Fibroblast of lung (primary cell): ENCODE measurements around the gene GET4. TPM values are rescaled to one million over a fixed set of nuclear protein-coding genes. Genes with fewer than 3 reads are reported as not detected.

Experiments
- DNase-seq, 2 donors: peaks; one replicate each; pipeline versions ENCODE4 v3.0.0 to v3.0.0-alpha.2; 2010; ENCODE audit warnings: low read depth in 2 of 2
- H2AFZ ChIP-seq: 2 replicates; pipeline ENCODE4 v1.5.1; 2012; ENCODE audit warnings: low read length, control low read depth, inconsistent platforms
- H3K27ac ChIP-seq: 2 replicates; pipeline ENCODE4 v1.5.1; 2011; ENCODE audit warnings: low read length, control low read depth; ENCODE audit not compliant: insufficient read depth
- H3K27me3 ChIP-seq: 2 replicates; pipeline ENCODE4 v1.5.1; 2011; ENCODE audit warnings: mild to moderate bottlenecking, low read length; ENCODE audit not compliant: control insufficient read depth, insufficient read depth
- H3K36me3 ChIP-seq: 2 replicates; pipeline ENCODE4 v1.5.1; 2011; ENCODE audit warnings: low read length; ENCODE audit not compliant: control insufficient read depth, insufficient read depth
- H3K4me1 ChIP-seq: 2 replicates; pipeline ENCODE4 v1.5.1; 2011; ENCODE audit warnings: low read length; ENCODE audit not compliant: control insufficient read depth, insufficient read depth; ENCODE audit errors: extremely low read depth
- H3K4me2 ChIP-seq: 2 replicates; pipeline ENCODE4 v1.5.1; 2011; ENCODE audit warnings: low read length, control low read depth; ENCODE audit not compliant: insufficient read depth; ENCODE audit errors: extremely low read depth
- H3K4me3 ChIP-seq, 4 experiments: fragments of 200-600 bp in 1 of 4; sonication (generic) in 1 of 4; replicated peaks in 1 of 4; 2 replicates each; pipeline ENCODE4 v1.5.1; 2011 to 2016; ENCODE audit warnings: low read length in 4 of 4, low read depth in 3 of 4, mild to moderate bottlenecking in 3 of 4, control low read depth in 2 of 4, inconsistent platforms in 1 of 4, mixed read lengths in 1 of 4; ENCODE audit not compliant: insufficient read depth in 1 of 4; ENCODE audit errors: control extremely low read depth in 1 of 4
- H3K79me2 ChIP-seq: 2 replicates; pipeline ENCODE4 v1.5.1; 2012; ENCODE audit warnings: mild to moderate bottlenecking, low read length, inconsistent platforms; ENCODE audit not compliant: control insufficient read depth, insufficient read depth
- H3K9ac ChIP-seq: 2 replicates; pipeline ENCODE4 v1.5.1; 2011; ENCODE audit warnings: mild to moderate bottlenecking, low read length, control low read depth; ENCODE audit not compliant: insufficient read depth
- H3K9me3 ChIP-seq: 2 replicates; pipeline ENCODE4 v1.5.1; 2012; ENCODE audit warnings: low read depth, low read length; ENCODE audit not compliant: control insufficient read depth, insufficient read depth
- H4K20me1 ChIP-seq: 2 replicates; pipeline ENCODE4 v1.5.1; 2011; ENCODE audit warnings: low read length; ENCODE audit not compliant: control insufficient read depth, insufficient read depth; ENCODE audit errors: extremely low read depth
- CTCF ChIP-seq, 2 donors: IDR thresholded peaks in 1 of 2; conservative IDR thresholded peaks in 1 of 2; 1 replicate in 1 of 2; 2 replicates in 1 of 2; pipeline ENCODE4 v1.5.1; 2011 to 2012; ENCODE audit warnings: low read length in 2 of 2, control low read depth in 1 of 2, inconsistent platforms in 1 of 2, low read depth in 1 of 2, mild to moderate bottlenecking in 1 of 2
- EZH2 ChIP-seq: IDR thresholded peaks from 2 replicates; pipeline ENCODE4 v1.5.1; 2012; ENCODE audit warnings: low read length, control low read depth, mild to moderate bottlenecking; ENCODE audit errors: missing control alignments
- polyA plus RNA-seq, 2 donors: library from polyadenylated mRNA; depleted of rRNA in 1 of 2; stranded (reverse) in 1 of 2; unstranded in 1 of 2; fragments of >200 nt; gene quantifications; 2 replicates each; pipeline ENCODE4 v1.2.1, GENCODE V29; 2011 to 2012; ENCODE audit warnings: missing spikeins in 1 of 2
- total RNA-seq: library from RNA; depleted of rRNA; stranded (reverse); fragments of >200 nt; gene quantifications from 2 replicates; pipeline ENCODE4 v1.2.1, GENCODE V29; 2014

GET4 gene
- total and polyA plus RNA-seq, 2 donors (not counting 1 experiment from before 2014, with no cell fraction given) = 13.4 to 23.1 TPM

GRCh38 chr7:884191-885003 lies 8.0 kb downstream of the GET4 start:
- no peak overlapping the region for H3K4me2 ChIP-seq
- no peak for TF ChIP-seq EZH2
- H3K9ac ChIP-seq = no peak overlapping the region
- no peak overlapping the region for H3K4me3 ChIP-seq
- peaks cover 16% of the 10 kb centered on the region for H3K36me3 ChIP-seq
- no peaks in the 10 kb centered on the region for H4K20me1 ChIP-seq
- H3K79me2 ChIP-seq = peaks cover 63% of the 10 kb centered on the region
- no peak overlapping the region for H2AFZ ChIP-seq
- no peaks in the 10 kb centered on the region for H3K27me3 ChIP-seq
- no peaks in the 10 kb centered on the region for H3K4me1 ChIP-seq
- DNase-seq = no peak
- no peaks in the 10 kb centered on the region for H3K9me3 ChIP-seq
- no peak overlapping the region for H3K27ac ChIP-seq

GRCh38 chr7:885261-885892 lies 9.0 kb downstream of the GET4 start:
- no peak overlapping the region for H3K4me2 ChIP-seq
- H3K36me3 ChIP-seq = peaks cover 16% of the 10 kb centered on the region
- no peak overlapping the region for H3K27ac ChIP-seq
- no peak overlapping the region for H3K9ac ChIP-seq
- H3K27me3 ChIP-seq = no peaks in the 10 kb centered on the region
- no peak overlapping the region for H2AFZ ChIP-seq
- H3K9me3 ChIP-seq = no peaks in the 10 kb centered on the region
- H4K20me1 ChIP-seq = no peaks in the 10 kb centered on the region
- no peak for DNase-seq
- H3K4me1 ChIP-seq = no peaks in the 10 kb centered on the region
- H3K79me2 ChIP-seq = peaks cover 54% of the 10 kb centered on the region
- H3K4me3 ChIP-seq = no peak overlapping the region
- TF ChIP-seq EZH2 = no peak

- Histone ChIP-seq H3K9me3 (no peaks in the 10 kb centered on the region), H3K79me2 (peaks cover 51% of the 10 kb centered on the region), H3K4me1 (no peaks in the 10 kb centered on the region), H3K36me3 (peaks cover 17% of the 10 kb centered on the region), H2AFZ (no peak overlapping the region), H3K27me3 (no peaks in the 10 kb centered on the region), H3K27ac (no peak overlapping the region), H3K4me3 (no peak overlapping the region), H3K9ac (no peak overlapping the region), H4K20me1 (no peaks in the 10 kb centered on the region), H3K4me2 (no peak overlapping the region)
- TF ChIP-seq EZH2 (no peak), CTCF (conservative IDR thresholded peaks at IDR 0.05 in 1 of 2, IDR thresholded peaks at IDR 0.05 in 1 of 2; ENCODE audit: low read depth in 1 of 2, low read length in 2 of 2) (no peak)
- no peak for DNase-seq
Measured at GRCh38 chr7:885893-886625, 9.7 kb downstream of the GET4 start.
